Stomach (tissue), 9 donors: Measurements from ENCODE around the gene RIN3. TPM values are rescaled to one million over a fixed set of nuclear protein-coding genes. Genes with fewer than 3 reads are reported as not detected.

Experiments
- DNase-seq, 2 donors: peaks; one replicate each; pipeline versions ENCODE4 v3.0.0 to v3.0.0-alpha.2; 2013 to 2019
- H3K27ac ChIP-seq, 5 donors: fragments of 200-600 bp in 4 of 5; sonication (generic) in 4 of 5; one replicate each; pipeline ENCODE4 v1.5.1; 2013 to 2019; ENCODE audit warnings: mild to moderate bottlenecking in 1 of 5, moderate library complexity in 1 of 5
- H3K27me3 ChIP-seq, 3 donors: fragments of 200-600 bp; sonication (generic); one replicate each; pipeline ENCODE4 v1.5.1; 2017 to 2019; ENCODE audit warnings: mixed run types in 1 of 3
- H3K36me3 ChIP-seq, 4 donors: fragments of 200-600 bp; sonication (generic); 1 replicate in 3 of 4; 2 replicates in 1 of 4; pipeline ENCODE4 v1.5.1; 2016 to 2019
- H3K4me1 ChIP-seq, 4 donors: fragments of 200-600 bp; sonication (generic); one replicate each; pipeline ENCODE4 v1.5.1; 2016 to 2019
- H3K4me3 ChIP-seq, 4 donors: fragments of 200-600 bp; sonication (generic) in 3 of 4; one replicate each; pipeline ENCODE4 v1.5.1; 2016 to 2019; ENCODE audit warnings: mild to moderate bottlenecking in 1 of 4
- H3K9me3 ChIP-seq, 4 donors: fragments of 200-600 bp; sonication (generic); one replicate each; pipeline ENCODE4 v1.5.1; 2016 to 2019
- EP300 ChIP-seq: sonication (generic); formaldehyde crosslinking; IDR thresholded peaks from one replicate; pipeline ENCODE4 v1.6.1; 2017; ENCODE audit warnings: antibody characterized with exemption
- POLR2A ChIP-seq, 4 donors: fragments of 450-650 bp; IDR thresholded peaks; one replicate each; pipeline ENCODE4 v1.6.1; 2016; ENCODE audit warnings: antibody characterized with exemption in 4 of 4, control low read depth in 2 of 4, mild to moderate bottlenecking in 1 of 4, moderate library complexity in 1 of 4
- POLR2AphosphoS5 ChIP-seq, 3 donors: sonication (generic); formaldehyde crosslinking; IDR thresholded peaks; one replicate each; pipeline ENCODE4 v1.6.1; 2016; ENCODE audit warnings: antibody characterized with exemption in 3 of 3
- WGBS, 5 donors: extraction: QIAGEN DNeasy Blood & Tissue Kit in 3 of 5; methylation state at CpG; one replicate each; pipeline versions ENCODE4 v1.1.5 to v1.1.7; 2013 to 2018; 5-methylcytosine and 5-hydroxymethylcytosine counted together
- intact Hi-C: fragments of 100-400 bp; cut with DNase I; formaldehyde crosslinking; loops from one replicate; pipeline ENCODE4 v1.15.1; 2023; ENCODE audit warnings: low total_unique reads
- polyA plus RNA-seq, 3 donors: library from polyadenylated mRNA; stranded (reverse); fragments of 200-250 nt; gene quantifications; one replicate each; pipeline ENCODE4 v1.2.3, GENCODE V29; 2013
- total RNA-seq, 5 donors: library from RNA; depleted of rRNA; stranded (reverse); fragments of >200 nt; gene quantifications; one replicate each; pipeline versions ENCODE4 v1.1.0 to v1.2.3, GENCODE V29; 2014 to 2016
- TF ChIP-seq, protein P1 (sequence below), 7 experiments: fragments of 450-650 bp in 4 of 7; fragments of 200-600 bp in 3 of 7; sonication (generic) in 3 of 7; IDR thresholded peaks; one replicate each; pipeline ENCODE4 v1.5.1; 2016 to 2019; ENCODE audit warnings: antibody characterized with exemption in 7 of 7, control low read depth in 2 of 7, mild to moderate bottlenecking in 1 of 7
- donor health status: healthy with polysubstance abuse.
- donor health status: Bipolar disorder and iron deficiency.
- donor health status: healthy.

The RIN3 gene
- total and polyA plus RNA-seq, 8 donors, result 5.0 to 47.8 (median 8.0) TPM

DNA sequence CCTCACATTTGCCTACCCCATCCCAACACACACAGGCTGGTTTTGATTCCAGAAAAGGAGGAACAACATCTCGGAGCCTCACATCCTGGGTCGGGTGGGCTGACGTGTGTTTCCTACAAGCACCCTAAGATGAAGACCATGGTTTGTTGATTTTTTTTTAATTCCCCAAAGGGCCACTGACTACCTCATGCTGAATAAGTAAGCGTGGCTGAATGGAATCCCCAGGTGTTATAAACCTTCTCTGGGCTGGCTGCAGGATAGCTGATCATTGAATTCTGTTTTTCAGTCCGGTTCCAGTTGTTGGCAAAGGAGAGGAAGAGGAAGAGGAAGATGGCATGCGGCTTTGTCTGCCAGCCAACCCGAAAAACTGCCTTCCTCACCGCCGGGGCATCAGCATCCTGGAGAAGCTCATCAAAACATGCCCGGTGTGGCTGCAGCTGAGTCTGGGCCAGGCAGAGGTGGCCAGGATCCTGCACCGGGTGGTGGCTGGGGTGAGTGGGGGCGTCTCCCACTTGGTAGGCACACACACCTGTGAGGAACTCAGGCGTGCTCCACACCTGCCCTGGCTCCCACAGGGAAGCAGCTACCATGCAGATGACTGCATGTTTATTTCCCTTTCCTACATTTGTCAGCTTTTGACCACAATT, 42.0 kb downstream of the RIN3 start:
- no peak overlapping the region for H3K4me3 ChIP-seq
- H3K27ac ChIP-seq, result no peak overlapping the region
- no peaks in the 10 kb centered on the region for H3K9me3 ChIP-seq
- 61 to 78% (median 75%) methylated on average over 13 of the region's 13 CpGs for WGBS, 5 donors
- peaks cover 0 to 53% (median 15%) of the 10 kb centered on the region in 4 donors for H3K4me1 ChIP-seq
- DNase-seq, result peak in 1 of 2 donors; percentile 24
- intact Hi-C loops, result no loop called here
- no peaks in the 10 kb centered on the region for H3K27me3 ChIP-seq
- peaks cover 4 to 38% (median 30%) of the 10 kb centered on the region in 4 donors for H3K36me3 ChIP-seq
- no peak for TF ChIP-seq POLR2A (IDR thresholded peaks at IDR 0.05)
- no peak for TF ChIP-seq EP300
- TF ChIP-seq POLR2AphosphoS5 (IDR thresholded peaks at IDR 0.05), result no peak
- TF ChIP-seq, protein P1, sequence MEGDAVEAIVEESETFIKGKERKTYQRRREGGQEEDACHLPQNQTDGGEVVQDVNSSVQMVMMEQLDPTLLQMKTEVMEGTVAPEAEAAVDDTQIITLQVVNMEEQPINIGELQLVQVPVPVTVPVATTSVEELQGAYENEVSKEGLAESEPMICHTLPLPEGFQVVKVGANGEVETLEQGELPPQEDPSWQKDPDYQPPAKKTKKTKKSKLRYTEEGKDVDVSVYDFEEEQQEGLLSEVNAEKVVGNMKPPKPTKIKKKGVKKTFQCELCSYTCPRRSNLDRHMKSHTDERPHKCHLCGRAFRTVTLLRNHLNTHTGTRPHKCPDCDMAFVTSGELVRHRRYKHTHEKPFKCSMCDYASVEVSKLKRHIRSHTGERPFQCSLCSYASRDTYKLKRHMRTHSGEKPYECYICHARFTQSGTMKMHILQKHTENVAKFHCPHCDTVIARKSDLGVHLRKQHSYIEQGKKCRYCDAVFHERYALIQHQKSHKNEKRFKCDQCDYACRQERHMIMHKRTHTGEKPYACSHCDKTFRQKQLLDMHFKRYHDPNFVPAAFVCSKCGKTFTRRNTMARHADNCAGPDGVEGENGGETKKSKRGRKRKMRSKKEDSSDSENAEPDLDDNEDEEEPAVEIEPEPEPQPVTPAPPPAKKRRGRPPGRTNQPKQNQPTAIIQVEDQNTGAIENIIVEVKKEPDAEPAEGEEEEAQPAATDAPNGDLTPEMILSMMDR (IDR thresholded peaks at IDR 0.05), result no peak

DNA sequence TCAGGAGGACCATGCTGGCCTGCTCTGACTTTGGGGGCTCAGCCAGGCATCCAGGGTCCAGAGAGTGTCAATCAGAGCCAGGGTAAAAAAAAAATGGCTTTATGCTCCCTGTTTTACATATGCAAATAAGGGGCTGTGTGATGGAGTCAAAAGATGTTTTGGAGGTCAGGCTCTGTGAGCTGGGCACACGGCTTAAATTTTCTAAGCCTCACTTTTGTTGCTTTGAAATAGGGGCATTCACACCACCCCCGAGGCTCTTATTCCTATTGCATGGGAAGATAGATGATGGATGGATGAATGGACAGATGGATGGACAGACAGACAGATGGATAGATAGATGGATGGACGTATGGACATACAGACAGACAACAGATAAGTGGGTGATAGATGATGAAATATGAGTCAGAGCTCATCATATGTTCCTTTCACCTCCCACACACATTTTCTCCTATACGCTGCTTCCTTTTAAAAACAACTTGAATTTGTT, 42.7 kb downstream of the RIN3 start:
- Histone ChIP-seq H3K27me3 (no peaks in the 10 kb centered on the region), H3K4me3 (no peak overlapping the region), H3K36me3 (peaks cover 4 to 39% (median 30%) of the 10 kb centered on the region in 4 donors), H3K27ac (no peak overlapping the region), H3K9me3 (no peaks in the 10 kb centered on the region), H3K4me1 (peaks cover 0 to 48% (median 15%) of the 10 kb centered on the region in 4 donors)
- TF ChIP-seq POLR2A (IDR thresholded peaks at IDR 0.05), result no peak
- no peak for TF ChIP-seq EP300
- TF ChIP-seq, protein P1 (IDR thresholded peaks at IDR 0.05), result no peak
- TF ChIP-seq POLR2AphosphoS5 (IDR thresholded peaks at IDR 0.05), result no peak
- no peak for DNase-seq
- 65 to 81% (median 69%) methylated on average over 4 of the region's 4 CpGs for WGBS, 5 donors
- intact Hi-C loops, result no loop called here

DNA sequence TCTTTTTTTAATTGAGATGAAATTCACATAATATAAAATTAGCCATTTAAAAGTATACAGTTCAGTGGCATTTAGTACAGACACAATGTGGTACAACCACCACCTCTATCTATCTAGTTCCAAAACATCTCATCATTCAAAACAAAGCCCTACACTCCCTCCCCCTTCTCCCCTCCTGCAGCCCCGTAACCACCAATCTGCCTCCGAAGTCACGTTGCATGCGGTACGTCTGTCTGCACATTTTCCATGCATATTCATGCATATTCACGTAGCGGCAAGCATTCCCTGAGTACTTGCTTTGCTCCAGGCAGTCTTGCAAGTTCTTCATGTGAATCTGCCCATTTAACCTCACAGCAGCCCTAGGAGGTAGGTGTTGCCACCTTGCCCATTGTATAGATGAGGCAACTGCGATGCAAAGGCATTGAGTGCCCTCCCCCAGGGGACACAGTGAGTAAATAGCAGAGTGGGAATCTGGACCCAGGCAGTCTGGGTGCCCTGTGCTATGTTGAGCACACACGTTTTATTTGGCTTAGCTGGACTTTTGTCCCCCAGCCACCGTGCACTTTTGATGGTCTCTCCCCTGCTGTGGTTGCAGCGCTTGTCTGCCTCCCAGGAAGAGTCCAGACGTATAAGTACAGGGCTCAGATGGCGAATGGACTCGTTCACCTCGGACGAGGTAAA, 43.4 kb downstream of the RIN3 start:
- peaks cover 4 to 39% (median 30%) of the 10 kb centered on the region in 4 donors for H3K36me3 ChIP-seq
- no peaks in the 10 kb centered on the region for H3K27me3 ChIP-seq
- H3K4me3 ChIP-seq, result no peak overlapping the region
- H3K9me3 ChIP-seq, result no peaks in the 10 kb centered on the region
- 84 to 88% (median 86%) methylated on average over 16 of the region's 16 CpGs for WGBS, 5 donors
- TF ChIP-seq, protein P1 (IDR thresholded peaks at IDR 0.05), result no peak
- TF ChIP-seq POLR2AphosphoS5 (IDR thresholded peaks at IDR 0.05) (no peak), EP300 (no peak), POLR2A (IDR thresholded peaks at IDR 0.05) (no peak)
- DNase-seq, result no peak
- H3K4me1 ChIP-seq, result peaks cover 0 to 41% (median 14%) of the 10 kb centered on the region in 4 donors
- intact Hi-C loops, result no loop called here
- no peak overlapping the region for H3K27ac ChIP-seq

DNA sequence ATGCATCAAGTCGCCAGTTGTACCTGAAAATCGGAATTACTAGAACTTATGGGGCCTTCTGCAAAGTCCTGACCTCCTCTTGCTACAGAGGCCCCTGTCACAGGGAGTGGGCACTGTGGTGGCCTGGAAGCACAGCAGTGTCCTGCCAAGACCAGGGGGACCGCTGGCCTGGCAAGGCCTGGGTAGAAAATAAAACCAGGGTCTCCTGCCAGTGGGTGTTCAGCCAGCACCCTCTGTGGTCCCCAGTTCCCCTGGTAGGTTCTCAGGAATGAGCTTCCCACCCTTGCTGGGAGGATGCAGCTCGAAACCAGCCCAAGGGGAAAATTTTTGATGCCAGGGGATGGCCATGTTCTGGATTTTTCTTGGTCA, 43.9 kb downstream of the RIN3 start:
- no peak overlapping the region for H3K27ac ChIP-seq
- no peaks in the 10 kb centered on the region for H3K9me3 ChIP-seq
- peaks cover 0 to 36% (median 10%) of the 10 kb centered on the region in 4 donors for H3K4me1 ChIP-seq
- H3K27me3 ChIP-seq, result no peaks in the 10 kb centered on the region
- peaks cover 4 to 39% (median 30%) of the 10 kb centered on the region in 4 donors for H3K36me3 ChIP-seq
- TF ChIP-seq, protein P1 (IDR thresholded peaks at IDR 0.05), result no peak
- TF ChIP-seq POLR2AphosphoS5 (IDR thresholded peaks at IDR 0.05) (no peak), EP300 (no peak), POLR2A (IDR thresholded peaks at IDR 0.05) (no peak)
- intact Hi-C loops, result no loop called here
- no peak overlapping the region for H3K4me3 ChIP-seq
- WGBS, 5 donors, result 87 to 100% (median 91%) methylated on average over 4 of the region's 4 CpGs
- no peak for DNase-seq
